HL-60 (cell line): Measurements from ENCODE around the gene CENPP.

Source experiments
- DNase-seq, 2 experiments: peaks; one replicate each; pipeline ENCODE4 v3.0.0-alpha.2; 2010 to 2020; ENCODE audit warnings: low read depth in 1 of 2, low spot score in 1 of 2
- H3K27ac ChIP-seq: fragments of 250-450 bp; sonication (Bioruptor Pico); replicated peaks from 2 replicates; pipeline ENCODE4 v1.5.1; 2020; ENCODE audit warnings: mild to moderate bottlenecking, moderate library complexity
- H3K27me3 ChIP-seq: fragments of 250-450 bp; sonication (Bioruptor Pico); 2 replicates; pipeline ENCODE4 v1.5.1; 2021; ENCODE audit warnings: mild to moderate bottlenecking, moderate library complexity; ENCODE audit not compliant: insufficient read depth, poor library complexity, severe bottlenecking
- H3K4me3 ChIP-seq: replicated peaks from 2 replicates; pipeline ENCODE4 v1.5.1; 2011; ENCODE audit warnings: mild to moderate bottlenecking, control low read depth, low read length; ENCODE audit not compliant: insufficient read depth
- GABPA ChIP-seq: IDR thresholded peaks from 2 replicates; pipeline ENCODE4 v1.6.1; 2012; ENCODE audit warnings: low read depth
- POLR2AphosphoS5 ChIP-seq: IDR thresholded peaks from 2 replicates; pipeline ENCODE4 v1.6.1; 2012; ENCODE audit warnings: low read depth
- SPI1 ChIP-seq: IDR thresholded peaks from 2 replicates; pipeline ENCODE4 v1.6.1; 2012; ENCODE audit warnings: low read depth, mild to moderate bottlenecking, borderline replicate concordance
- TF ChIP-seq, protein P1 (sequence below): IDR thresholded peaks from one replicate; pipeline ENCODE4 v1.5.1; 2011; ENCODE audit warnings: low read length, control low read depth, inconsistent platforms; ENCODE audit not compliant: insufficient read depth
- TF ChIP-seq, protein P2 (sequence below): IDR thresholded peaks from 2 replicates; pipeline ENCODE4 v1.6.1; 2012; ENCODE audit warnings: low read depth; ENCODE audit not compliant: insufficient replicate concordance

Gene CENPP

DNA sequence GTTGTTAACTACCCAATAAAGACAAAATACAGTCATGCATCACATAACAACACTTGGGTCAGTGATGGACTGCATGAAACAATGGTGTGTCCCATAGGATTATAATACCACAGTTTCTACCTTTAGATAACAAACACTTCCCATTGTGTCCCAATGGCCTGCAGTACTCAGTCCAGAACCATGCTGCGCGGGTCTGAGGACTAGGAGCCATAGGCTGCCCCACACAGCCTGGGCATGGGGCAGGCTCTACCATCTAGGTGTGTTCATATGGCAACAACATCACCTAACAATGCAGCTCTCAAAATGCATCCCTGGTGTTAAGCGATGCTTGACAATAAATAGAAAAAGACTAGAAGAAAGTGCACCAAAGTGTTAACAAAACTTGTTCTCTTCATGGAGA is 337.4 kb downstream of the CENPP start:
- Histone ChIP-seq H3K27ac (no peak overlapping the region), H3K27me3 (no peaks in the 10 kb centered on the region), H3K4me3 (no peak overlapping the region)
- DNase-seq, result no peak
- TF ChIP-seq, protein P1, sequence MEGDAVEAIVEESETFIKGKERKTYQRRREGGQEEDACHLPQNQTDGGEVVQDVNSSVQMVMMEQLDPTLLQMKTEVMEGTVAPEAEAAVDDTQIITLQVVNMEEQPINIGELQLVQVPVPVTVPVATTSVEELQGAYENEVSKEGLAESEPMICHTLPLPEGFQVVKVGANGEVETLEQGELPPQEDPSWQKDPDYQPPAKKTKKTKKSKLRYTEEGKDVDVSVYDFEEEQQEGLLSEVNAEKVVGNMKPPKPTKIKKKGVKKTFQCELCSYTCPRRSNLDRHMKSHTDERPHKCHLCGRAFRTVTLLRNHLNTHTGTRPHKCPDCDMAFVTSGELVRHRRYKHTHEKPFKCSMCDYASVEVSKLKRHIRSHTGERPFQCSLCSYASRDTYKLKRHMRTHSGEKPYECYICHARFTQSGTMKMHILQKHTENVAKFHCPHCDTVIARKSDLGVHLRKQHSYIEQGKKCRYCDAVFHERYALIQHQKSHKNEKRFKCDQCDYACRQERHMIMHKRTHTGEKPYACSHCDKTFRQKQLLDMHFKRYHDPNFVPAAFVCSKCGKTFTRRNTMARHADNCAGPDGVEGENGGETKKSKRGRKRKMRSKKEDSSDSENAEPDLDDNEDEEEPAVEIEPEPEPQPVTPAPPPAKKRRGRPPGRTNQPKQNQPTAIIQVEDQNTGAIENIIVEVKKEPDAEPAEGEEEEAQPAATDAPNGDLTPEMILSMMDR, result no peak
- TF ChIP-seq SPI1 (no peak), POLR2AphosphoS5 (no peak), GABPA (no peak)
- TF ChIP-seq, protein P2, sequence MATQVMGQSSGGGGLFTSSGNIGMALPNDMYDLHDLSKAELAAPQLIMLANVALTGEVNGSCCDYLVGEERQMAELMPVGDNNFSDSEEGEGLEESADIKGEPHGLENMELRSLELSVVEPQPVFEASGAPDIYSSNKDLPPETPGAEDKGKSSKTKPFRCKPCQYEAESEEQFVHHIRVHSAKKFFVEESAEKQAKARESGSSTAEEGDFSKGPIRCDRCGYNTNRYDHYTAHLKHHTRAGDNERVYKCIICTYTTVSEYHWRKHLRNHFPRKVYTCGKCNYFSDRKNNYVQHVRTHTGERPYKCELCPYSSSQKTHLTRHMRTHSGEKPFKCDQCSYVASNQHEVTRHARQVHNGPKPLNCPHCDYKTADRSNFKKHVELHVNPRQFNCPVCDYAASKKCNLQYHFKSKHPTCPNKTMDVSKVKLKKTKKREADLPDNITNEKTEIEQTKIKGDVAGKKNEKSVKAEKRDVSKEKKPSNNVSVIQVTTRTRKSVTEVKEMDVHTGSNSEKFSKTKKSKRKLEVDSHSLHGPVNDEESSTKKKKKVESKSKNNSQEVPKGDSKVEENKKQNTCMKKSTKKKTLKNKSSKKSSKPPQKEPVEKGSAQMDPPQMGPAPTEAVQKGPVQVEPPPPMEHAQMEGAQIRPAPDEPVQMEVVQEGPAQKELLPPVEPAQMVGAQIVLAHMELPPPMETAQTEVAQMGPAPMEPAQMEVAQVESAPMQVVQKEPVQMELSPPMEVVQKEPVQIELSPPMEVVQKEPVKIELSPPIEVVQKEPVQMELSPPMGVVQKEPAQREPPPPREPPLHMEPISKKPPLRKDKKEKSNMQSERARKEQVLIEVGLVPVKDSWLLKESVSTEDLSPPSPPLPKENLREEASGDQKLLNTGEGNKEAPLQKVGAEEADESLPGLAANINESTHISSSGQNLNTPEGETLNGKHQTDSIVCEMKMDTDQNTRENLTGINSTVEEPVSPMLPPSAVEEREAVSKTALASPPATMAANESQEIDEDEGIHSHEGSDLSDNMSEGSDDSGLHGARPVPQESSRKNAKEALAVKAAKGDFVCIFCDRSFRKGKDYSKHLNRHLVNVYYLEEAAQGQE, result no peak

DNA sequence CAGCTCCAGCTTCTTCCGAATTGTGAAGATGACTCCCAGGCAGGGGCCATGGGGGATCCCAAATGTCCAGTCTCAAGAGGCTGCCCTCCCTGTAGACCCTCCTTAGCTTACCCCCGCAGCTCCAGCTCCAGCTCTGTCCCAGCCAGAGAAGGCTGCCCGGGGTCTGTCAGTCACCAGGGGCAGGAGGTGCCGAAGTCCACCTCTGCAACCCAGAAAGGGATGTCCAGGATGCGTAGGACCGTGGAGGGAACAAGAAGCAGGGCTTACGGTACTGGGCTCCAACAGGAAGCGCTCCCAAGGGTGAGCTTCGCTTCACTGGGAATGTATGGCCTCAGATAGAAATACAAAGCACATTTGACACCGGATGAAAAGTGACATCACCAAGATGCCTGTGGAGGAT is 338.2 kb downstream of the CENPP start:
- Histone ChIP-seq H3K4me3 (no peak overlapping the region), H3K27me3 (no peaks in the 10 kb centered on the region), H3K27ac (no peak overlapping the region)
- DNase-seq, result no peak
- TF ChIP-seq, protein P2, result no peak
- TF ChIP-seq SPI1 (no peak), POLR2AphosphoS5 (no peak), GABPA (no peak)
- TF ChIP-seq, protein P1, result no peak

DNA sequence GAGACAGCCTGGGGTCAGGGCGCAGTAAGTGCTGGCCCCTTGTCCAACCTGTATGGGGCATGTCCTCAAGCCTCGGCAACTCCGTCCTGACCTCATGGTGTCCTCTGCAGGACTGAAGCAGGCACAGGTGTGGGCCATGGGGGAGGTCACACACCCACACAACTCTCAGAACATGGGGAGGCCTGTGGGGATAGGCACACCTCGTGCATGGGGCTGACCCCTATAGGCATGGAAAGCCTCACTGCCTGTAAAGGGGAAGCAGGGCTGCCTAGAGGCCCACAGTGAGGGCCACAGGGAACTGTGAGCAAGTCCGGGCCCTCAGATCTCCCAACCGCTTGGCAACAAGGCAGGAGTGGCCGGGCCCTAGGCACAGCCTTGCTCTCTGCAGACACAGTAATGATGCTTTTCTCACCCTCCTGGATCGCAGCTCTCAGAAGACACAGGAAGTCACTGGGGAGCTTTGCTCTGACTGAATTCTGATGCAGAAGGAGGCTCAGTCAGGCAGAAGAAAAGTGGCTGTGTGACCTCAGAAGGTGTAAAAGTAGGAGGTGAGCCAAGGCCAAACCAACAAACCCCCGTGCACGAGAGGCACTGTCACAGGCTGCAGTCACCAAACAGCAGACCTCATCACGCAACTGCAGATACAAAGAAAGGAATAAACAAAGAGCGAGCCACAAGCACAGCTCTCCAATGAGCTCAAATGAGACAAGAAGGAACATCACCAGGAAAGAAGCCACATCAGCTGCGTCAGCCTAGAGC is 338.8 kb downstream of the CENPP start:
- Histone ChIP-seq H3K27ac (no peak overlapping the region), H3K4me3 (no peak overlapping the region), H3K27me3 (no peaks in the 10 kb centered on the region)
- no peak for DNase-seq
- no peak for TF ChIP-seq SPI1
- TF ChIP-seq, protein P2, result no peak
- TF ChIP-seq, protein P1, result no peak
- no peak for TF ChIP-seq POLR2AphosphoS5
- no peak for TF ChIP-seq GABPA
